HepG2 (cell line): ENCODE results near the gene NUP133. TPM values are rescaled to one million over a fixed set of nuclear protein-coding genes. Genes with fewer than 3 reads are reported as not detected.

Source experiments
- ATAC-seq: fragments of 200-7000 bp; cut with Tn5 transposase; 3 replicates; pipeline ENCODE4 v1.9.1; 2020; ENCODE audit warnings: mild to moderate bottlenecking, moderate library complexity
- BruUV-seq: library from RNA; stranded (reverse); fragments of 400-500 nt; replicated peaks from 2 replicates; lab custom pipeline; 2021; lab: Mats Ljungman, UMichigan
- CTCF ChIA-PET: fragments of 300-600 bp; formaldehyde crosslinking; extraction: SDS; loops from one replicate; lab custom pipeline; 2021; ENCODE audit warnings: low total read pairs, inconsistent platforms, low intra/inter-chr PET ratio; lab: Yijun Ruan, JAX
- POLR2A ChIA-PET: fragments of 350-600 bp; sonication (Branson Sonifier 250); formaldehyde crosslinking; loops from one replicate; lab custom pipeline; 2020; ENCODE audit warnings: antibody characterized with exemption, inconsistent platforms; lab: Yijun Ruan, JAX
- DNase-seq: peaks from one replicate; pipeline ENCODE4 v3.0.0-alpha.2; 2015; ENCODE audit warnings: low spot score
- FAIRE-seq: peaks from 3 replicates; lab custom pipeline; 2011; peaks lifted over from hg19 to GRCh38; lab: Jason Lieb, UNC
- H2AFZ ChIP-seq: one replicate; pipeline ENCODE4 v1.6.1; 2011; ENCODE audit warnings: low read length, inconsistent platforms
- H3K27ac ChIP-seq: fragments of 300-600 bp; 3 replicates; pipeline ENCODE4 v1.8.0; 2011; ENCODE audit warnings: mixed run types, mild to moderate bottlenecking, mixed read lengths, low read length, inconsistent platforms; ENCODE audit not compliant: insufficient read depth; ENCODE audit errors: extremely low read length
- H3K27me3 ChIP-seq, 2 experiments: fragments of 200-600 bp in 1 of 2; 2 replicates in 1 of 2; 3 replicates in 1 of 2; pipeline versions ENCODE4 v1.6.0 to v1.8.0; 2011; ENCODE audit warnings: low read length in 2 of 2, mild to moderate bottlenecking in 2 of 2, moderate library complexity in 2 of 2, inconsistent platforms in 1 of 2; ENCODE audit not compliant: insufficient read depth in 2 of 2, control insufficient read depth in 1 of 2
- H3K36me3 ChIP-seq, 2 experiments: fragments of 200-600 bp in 1 of 2; replicated peaks in 1 of 2; 2 replicates in 1 of 2; 3 replicates in 1 of 2; pipeline versions ENCODE4 v1.5.1 to v1.8.0; 2011; ENCODE audit warnings: low read length in 2 of 2, inconsistent platforms in 1 of 2; ENCODE audit not compliant: insufficient read depth in 2 of 2, control insufficient read depth in 1 of 2
- H3K4me1 ChIP-seq: 2 replicates; pipeline ENCODE4 v1.5.1; 2012; ENCODE audit warnings: low read length, inconsistent platforms; ENCODE audit not compliant: insufficient read depth
- H3K4me2 ChIP-seq: 2 replicates; pipeline ENCODE4 v1.6.0; 2011; ENCODE audit warnings: low read depth, low read length, inconsistent platforms
- H3K4me3 ChIP-seq, 3 experiments: fragments of 200-600 bp in 1 of 3; sonication (generic), shearing (Covaris generic) in 1 of 3; replicated peaks in 1 of 3; 2 replicates each; pipeline ENCODE4 v1.5.1; 2011 to 2016; ENCODE audit warnings: low read length in 3 of 3, inconsistent platforms in 2 of 3, low read depth in 2 of 3, mild to moderate bottlenecking in 2 of 3, control low read depth in 1 of 3, mixed read lengths in 1 of 3; ENCODE audit not compliant: insufficient read depth in 1 of 3
- H3K79me2 ChIP-seq: one replicate; pipeline ENCODE4 v1.6.1; 2011; ENCODE audit warnings: low read length, inconsistent platforms; ENCODE audit not compliant: insufficient read depth
- H3K9ac ChIP-seq: 2 replicates; pipeline ENCODE4 v1.6.0; 2011; ENCODE audit warnings: mild to moderate bottlenecking, low read depth, low read length, inconsistent platforms; ENCODE audit not compliant: insufficient read depth
- H3K9me3 ChIP-seq: 2 replicates; pipeline ENCODE4 v1.5.1; 2012; ENCODE audit warnings: mild to moderate bottlenecking, low read length
- H4K20me1 ChIP-seq: 2 replicates; pipeline ENCODE4 v1.6.0; 2011; ENCODE audit warnings: inconsistent platforms, mild to moderate bottlenecking, low read length, moderate library complexity; ENCODE audit not compliant: insufficient read depth
- EHMT2 ChIP-seq: fragments of 200-600 bp; sonication (generic); IDR thresholded peaks from 2 replicates; pipeline ENCODE4 v1.7.0; 2017; ENCODE audit warnings: antibody characterized with exemption, low read depth, low read length, borderline replicate concordance
- GMEB2 ChIP-seq: IDR thresholded peaks from 2 replicates; pipeline ENCODE4 v1.6.1; 2016; ENCODE audit warnings: missing biosample characterization, missing genetic modification reagents, low read depth
- HBP1 ChIP-seq: IDR thresholded peaks from 2 replicates; pipeline ENCODE4 v1.6.1; 2016; ENCODE audit warnings: low read depth, control low read depth
- NFE2L1 ChIP-seq: sonication (generic); formaldehyde crosslinking; IDR thresholded peaks from 2 replicates; pipeline ENCODE4 v1.4.0; 2020; ENCODE audit warnings: missing genetic modification reagents, mild to moderate bottlenecking, borderline replicate concordance
- ZNF407 ChIP-seq: sonication (generic); formaldehyde crosslinking; IDR thresholded peaks from one replicate; pipeline ENCODE4 v1.5.1; 2020; ENCODE audit warnings: mild to moderate bottlenecking, missing genetic modification reagents; ENCODE audit errors: not compliant biosample characterization
- ZNF468 ChIP-seq: sonication (generic); formaldehyde crosslinking; IDR thresholded peaks from 2 replicates; pipeline ENCODE4 v1.8.0; 2022; ENCODE audit warnings: mild to moderate bottlenecking, moderate library complexity, missing genetic modification reagents
- ZNF770 ChIP-seq: sonication (generic); formaldehyde crosslinking; IDR thresholded peaks from 2 replicates; pipeline ENCODE4 v1.5.0; 2020; ENCODE audit warnings: mild to moderate bottlenecking, missing genetic modification reagents
- whole genome bisulfite sequencing: methylation state at CpG from one replicate; pipeline ENCODE4 v1.1.6; 2017; ENCODE audit warnings: low lambda C conversion rate; 5-methylcytosine and 5-hydroxymethylcytosine counted together
- in situ Hi-C: cut with HindIII; loops from 2 replicates; pipeline ENCODE4 v1.10.0; 2017; ENCODE audit warnings: low pct_unique_long_range_greater_than_20kb; ENCODE audit not compliant: extremely low pct_ligation_motif_present
- intact Hi-C: fragments of 100-400 bp; cut with micrococcal nuclease; formaldehyde crosslinking; loops from one replicate; pipeline ENCODE4 v1.10.0; 2022; ENCODE audit not compliant: unreplicated experiment
- polyA plus RNA-seq, 8 experiments: library from polyadenylated mRNA; depleted of rRNA in 3 of 8; stranded (reverse) in 7 of 8; unstranded in 1 of 8; fragments of >200 nt; fragmentation: Illumina TruSeq in 4 of 8; extraction: Trizol in 4 of 8; gene quantifications; 2 replicates each; pipeline versions ENCODE4 v1.2.1 to v1.2.3, GENCODE V29; 2011 to 2016; ENCODE audit warnings: low read depth in 4 of 8, missing spikeins in 1 of 8, mixed read lengths in 1 of 8; ENCODE audit not compliant: insufficient read depth in 1 of 8
- total RNA-seq, 5 experiments: library from RNA; depleted of rRNA; stranded (reverse); fragments of >200 nt; fragmentation: Illumina TruSeq; extraction: Trizol; gene quantifications; 2 replicates each; pipeline ENCODE4 v1.2.3, GENCODE V29; 2016; ENCODE audit warnings: low read depth in 1 of 5
- TF ChIP-seq, protein P1 (sequence below): sonication (generic); formaldehyde crosslinking; IDR thresholded peaks from 2 replicates; pipeline ENCODE4 v1.8.1; 2022; ENCODE audit warnings: mild to moderate bottlenecking, missing genetic modification reagents
- TF ChIP-seq, protein P2 (sequence below): sonication (generic); formaldehyde crosslinking; IDR thresholded peaks from 2 replicates; pipeline ENCODE4 v1.4.0; 2020; ENCODE audit warnings: mild to moderate bottlenecking, missing genetic modification reagents

Gene NUP133
- total and polyA plus RNA-seq, 2 of the 13 experiments (the other 11 are each of a cell fraction or from before 2014, with no cell fraction given): 17.7 to 45.6 TPM

DNA sequence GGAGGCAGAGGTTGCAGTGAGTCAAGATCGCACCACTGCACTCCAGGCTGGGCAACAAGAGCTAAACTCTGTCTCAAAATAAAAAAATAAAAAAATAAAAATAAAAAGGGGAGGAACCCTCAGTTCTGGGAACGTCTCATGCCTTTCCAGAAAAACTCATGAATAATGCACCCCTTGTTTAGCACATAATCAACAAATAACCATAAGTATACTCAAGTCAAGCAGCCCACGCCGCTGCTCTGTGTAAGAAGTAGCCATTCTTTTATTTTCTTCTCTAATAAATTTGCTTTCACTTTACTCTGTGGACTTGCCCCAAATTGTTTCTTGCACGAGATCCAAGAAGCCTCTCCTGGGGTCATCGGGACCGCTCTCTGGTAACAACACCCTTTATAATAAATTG lies 59.8 kb downstream of the NUP133 start:
- Histone ChIP-seq H4K20me1 (no peaks in the 10 kb centered on the region), H3K9ac (no peak overlapping the region), H3K27me3 (no peaks in the 10 kb centered on the region), H3K9me3 (no peaks in the 10 kb centered on the region), H3K36me3 (peaks cover 4 to 29% of the 10 kb centered on the region in 2 experiments), H3K27ac (no peak overlapping the region), H3K4me3 (no peak overlapping the region), H3K4me1 (no peaks in the 10 kb centered on the region), H3K4me2 (no peak overlapping the region), H2AFZ (no peak overlapping the region), H3K79me2 (no peaks in the 10 kb centered on the region)
- FAIRE-seq (no peak), DNase-seq (no peak), ATAC-seq (no peak)
- CTCF ChIA-PET: no interaction called here
- in situ Hi-C loops (no loop called here), intact Hi-C loops (no loop called here)
- 97% methylated on average over 7 of the region's 7 CpGs for WGBS
- BruUV-seq: no TSS peak
- POLR2A ChIA-PET: no interaction called here
- TF ChIP-seq NFE2L1 (CRISPR knock-in tag): no peak
- no peak for TF ChIP-seq HBP1 (CRISPR knock-in tag)
- no peak for TF ChIP-seq EHMT2
- no peak for TF ChIP-seq ZNF770 (CRISPR knock-in tag)
- TF ChIP-seq GMEB2: no peak
- no peak for TF ChIP-seq ZNF468 (CRISPR knock-in tag)
- TF ChIP-seq ZNF407 (CRISPR knock-in tag): no peak
- TF ChIP-seq, protein P1, sequence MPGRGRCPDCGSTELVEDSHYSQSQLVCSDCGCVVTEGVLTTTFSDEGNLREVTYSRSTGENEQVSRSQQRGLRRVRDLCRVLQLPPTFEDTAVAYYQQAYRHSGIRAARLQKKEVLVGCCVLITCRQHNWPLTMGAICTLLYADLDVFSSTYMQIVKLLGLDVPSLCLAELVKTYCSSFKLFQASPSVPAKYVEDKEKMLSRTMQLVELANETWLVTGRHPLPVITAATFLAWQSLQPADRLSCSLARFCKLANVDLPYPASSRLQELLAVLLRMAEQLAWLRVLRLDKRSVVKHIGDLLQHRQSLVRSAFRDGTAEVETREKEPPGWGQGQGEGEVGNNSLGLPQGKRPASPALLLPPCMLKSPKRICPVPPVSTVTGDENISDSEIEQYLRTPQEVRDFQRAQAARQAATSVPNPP (CRISPR knock-in tag): no peak
- TF ChIP-seq, protein P2, sequence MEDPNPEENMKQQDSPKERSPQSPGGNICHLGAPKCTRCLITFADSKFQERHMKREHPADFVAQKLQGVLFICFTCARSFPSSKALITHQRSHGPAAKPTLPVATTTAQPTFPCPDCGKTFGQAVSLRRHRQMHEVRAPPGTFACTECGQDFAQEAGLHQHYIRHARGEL (CRISPR knock-in tag): no peak
